HG03045 (cell line): ENCODE results near the gene EFNA3.

ENCODE experiments used
- ATAC-seq: cut with Tn5 transposase; IDR thresholded peaks from one replicate; pipeline ENCODE4 v1.9.1; 2021; ENCODE audit warnings: mild to moderate bottlenecking, moderate library complexity; ENCODE audit not compliant: unreplicated experiment

EFNA3 gene

GRCh38 chr1:155048449-155049334, 29.9 kb upstream of the EFNA3 start:
- ATAC-seq, result no peak

GRCh38 chr1:155049651-155050559, 28.7 kb upstream of the EFNA3 start:
- no peak for ATAC-seq

DNA sequence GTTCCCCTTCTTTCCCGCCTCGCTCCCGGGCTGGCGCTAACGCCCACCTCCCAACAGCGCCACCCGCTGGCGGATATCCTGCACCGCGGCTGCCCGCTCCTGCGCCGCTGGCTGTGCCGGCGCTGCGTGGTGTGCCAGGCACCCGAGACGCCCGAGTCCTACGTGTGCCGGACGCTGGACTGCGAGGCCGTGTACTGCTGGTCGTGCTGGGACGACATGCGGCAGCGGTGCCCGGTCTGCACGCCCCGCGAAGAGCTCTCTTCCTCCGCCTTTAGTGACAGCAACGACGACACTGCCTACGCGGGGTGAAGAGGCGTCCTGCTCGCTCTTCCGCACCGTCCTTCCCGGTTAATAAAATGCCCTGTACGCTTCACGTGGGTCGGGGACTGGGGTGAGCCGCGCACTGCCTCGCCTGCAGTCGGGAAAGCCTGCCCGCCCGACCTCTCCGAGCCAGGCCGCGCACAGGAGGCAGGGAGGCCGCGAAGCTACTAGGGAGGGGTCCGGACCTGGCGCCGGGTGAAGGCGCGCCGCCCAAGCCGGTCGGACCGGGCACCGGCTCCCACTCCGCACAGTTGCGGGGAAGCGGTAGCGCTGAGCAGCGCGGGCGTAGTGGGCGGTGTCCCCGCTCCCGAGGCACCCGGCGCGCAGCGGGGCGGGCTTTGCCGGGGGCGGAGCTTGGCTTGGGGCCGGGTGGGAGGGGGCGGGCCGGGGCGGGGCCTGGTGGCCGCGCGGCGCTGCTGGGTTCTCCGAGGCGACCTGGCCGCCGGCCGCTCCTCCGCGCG, 27.9 kb upstream of the EFNA3 start, which contains the start of gene ADAM15:
TSS of gene ADAM15 (plus strand) at position 757 of the 782 bp plus-strand sequence. CDS start 71 bp downstream, outside the sequence.
- peak; percentile 52 for ATAC-seq

DNA sequence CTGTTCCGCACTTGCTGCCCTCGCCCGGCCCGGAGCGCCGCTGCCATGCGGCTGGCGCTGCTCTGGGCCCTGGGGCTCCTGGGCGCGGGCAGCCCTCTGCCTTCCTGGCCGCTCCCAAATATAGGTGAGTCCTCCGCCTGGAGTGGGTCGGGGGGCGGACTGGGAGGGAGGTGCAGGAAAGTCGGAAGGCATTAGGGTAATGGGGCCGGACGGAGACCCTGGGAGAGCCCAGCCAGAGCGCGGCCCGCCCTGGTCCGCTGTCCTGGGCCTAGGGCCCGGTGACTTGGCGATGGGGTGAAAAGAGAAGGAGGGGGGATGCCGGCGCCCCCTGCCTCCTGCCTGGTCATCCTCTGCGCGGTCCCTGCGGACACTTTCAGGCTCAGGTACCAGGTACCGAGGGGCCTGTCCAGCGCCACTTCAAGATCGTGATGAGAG, 27.3 kb upstream of the EFNA3 start:
- ATAC-seq, result no peak

DNA sequence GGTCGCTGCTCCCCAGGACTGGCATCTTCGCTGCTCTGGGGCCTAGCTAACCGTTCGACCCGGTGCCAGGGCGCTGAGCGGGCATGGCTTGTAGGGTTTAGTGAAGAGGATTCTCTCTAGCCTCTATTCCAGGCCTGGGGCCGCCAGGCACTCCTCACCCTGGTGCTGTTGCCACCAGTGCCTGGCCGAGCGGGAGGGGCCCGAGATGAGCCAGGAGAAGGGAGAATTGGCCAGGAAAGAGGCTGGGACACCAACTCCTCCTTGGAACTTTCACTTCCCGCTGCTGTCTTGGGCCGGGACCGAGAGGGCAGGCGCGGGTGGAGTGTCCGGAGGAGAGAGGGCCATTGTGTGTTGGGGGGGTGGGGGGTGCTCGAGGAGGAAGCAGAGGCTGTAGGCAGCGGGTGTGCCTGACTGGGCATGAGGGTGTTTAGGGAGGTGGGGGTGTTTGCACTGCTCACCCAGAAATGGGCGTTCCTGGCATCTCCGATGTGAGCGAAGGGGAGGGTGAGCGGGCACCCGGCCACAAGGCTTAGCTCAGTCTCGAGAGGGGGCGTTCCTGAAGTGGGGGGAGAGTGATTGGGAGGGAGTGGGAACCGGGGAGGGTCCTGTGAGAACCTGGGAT, 26.7 kb upstream of the EFNA3 start:
- peak; percentile 10 for ATAC-seq

DNA sequence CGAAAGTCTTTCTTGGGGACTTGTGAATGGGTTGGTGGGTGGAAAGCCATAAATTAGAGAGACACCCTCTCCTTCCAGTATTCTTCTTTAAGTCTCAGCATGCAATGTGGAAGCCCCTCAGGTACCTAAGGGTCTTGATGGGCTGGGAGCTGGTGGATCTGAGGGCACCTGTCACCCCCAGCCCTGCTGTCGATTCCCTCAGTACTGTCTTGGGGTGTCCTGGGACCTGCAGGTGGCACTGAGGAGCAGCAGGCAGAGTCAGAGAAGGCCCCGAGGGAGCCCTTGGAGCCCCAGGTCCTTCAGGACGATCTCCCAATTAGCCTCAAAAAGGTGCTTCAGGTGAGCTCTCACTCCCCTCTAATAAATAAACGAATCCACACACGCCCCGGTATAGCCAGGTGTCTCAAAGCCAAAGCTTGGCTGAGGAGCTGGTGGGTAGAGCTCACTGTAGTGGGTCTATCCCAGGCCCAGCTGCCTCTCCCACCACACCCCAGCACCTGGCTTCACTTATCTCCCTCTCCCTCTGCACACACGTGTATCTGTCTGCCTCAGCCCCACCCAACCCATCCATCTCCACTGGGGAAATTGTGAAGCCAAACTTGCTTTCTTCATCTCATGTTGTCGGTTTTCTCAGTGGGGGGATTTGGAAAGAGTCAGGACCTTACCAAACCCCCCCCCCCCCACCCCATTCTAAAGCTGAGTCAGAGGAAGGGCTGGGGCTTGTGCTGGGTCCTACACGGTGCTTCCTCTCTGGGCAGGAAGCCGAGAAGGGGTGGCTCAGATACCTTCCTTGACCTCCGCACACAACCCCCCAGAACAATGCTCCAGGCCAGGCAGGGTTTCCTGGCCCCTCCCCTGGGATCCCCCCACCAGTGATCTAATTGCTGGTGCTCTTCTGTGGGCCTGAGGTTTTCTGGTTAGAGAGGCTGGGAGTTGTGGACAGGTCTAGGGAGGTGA, 25.9 kb upstream of the EFNA3 start:
- ATAC-seq, result no peak

GRCh38 chr1:155053531-155054105, 25.0 kb upstream of the EFNA3 start:
- ATAC-seq, result no peak

GRCh38 chr1:155057104-155057503, 21.5 kb upstream of the EFNA3 start:
- no peak for ATAC-seq

DNA sequence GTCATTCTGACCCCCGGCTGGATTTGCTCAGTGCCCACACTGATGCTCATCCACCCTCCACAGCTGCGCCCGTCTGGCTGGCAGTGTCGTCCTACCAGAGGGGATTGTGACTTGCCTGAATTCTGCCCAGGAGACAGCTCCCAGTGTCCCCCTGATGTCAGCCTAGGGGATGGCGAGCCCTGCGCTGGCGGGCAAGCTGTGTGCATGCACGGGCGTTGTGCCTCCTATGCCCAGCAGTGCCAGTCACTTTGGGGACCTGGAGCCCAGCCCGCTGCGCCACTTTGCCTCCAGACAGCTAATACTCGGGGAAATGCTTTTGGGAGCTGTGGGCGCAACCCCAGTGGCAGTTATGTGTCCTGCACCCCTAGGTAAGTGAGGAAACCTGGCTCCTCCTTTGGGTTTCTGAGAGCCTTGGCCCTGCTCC, 20.8 kb upstream of the EFNA3 start:
- ATAC-seq, result no peak

DNA sequence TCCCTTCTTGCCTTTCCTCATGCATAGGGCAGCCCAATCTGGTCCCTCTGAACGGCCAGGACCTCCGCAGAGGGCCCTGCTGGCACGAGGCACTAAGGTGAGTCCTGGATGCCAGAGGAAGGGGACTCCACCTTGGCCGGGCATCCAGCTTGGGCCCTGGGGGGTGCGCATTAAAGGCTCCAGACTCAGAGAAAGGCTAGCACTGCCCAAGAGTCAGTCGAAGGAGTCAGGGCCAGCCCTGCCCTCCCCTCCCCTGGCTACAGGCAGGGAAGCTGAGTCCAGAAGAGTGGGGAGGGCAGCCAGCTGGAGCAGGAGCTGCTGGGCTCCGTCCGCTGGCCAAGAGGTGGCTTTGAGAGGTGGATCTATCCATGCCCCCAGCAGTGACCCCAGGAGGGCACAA, 17.9 kb upstream of the EFNA3 start:
- no peak for ATAC-seq

GRCh38 chr1:155061381-155062150, 17.1 kb upstream of the EFNA3 start:
- peak; percentile 46 for ATAC-seq

- no peak for ATAC-seq
Observed at GRCh38 chr1:155062151-155062686, 16.4 kb upstream of the EFNA3 start.

GRCh38 chr1:155062702-155063411, 15.8 kb upstream of the EFNA3 start:
- no peak for ATAC-seq

DNA sequence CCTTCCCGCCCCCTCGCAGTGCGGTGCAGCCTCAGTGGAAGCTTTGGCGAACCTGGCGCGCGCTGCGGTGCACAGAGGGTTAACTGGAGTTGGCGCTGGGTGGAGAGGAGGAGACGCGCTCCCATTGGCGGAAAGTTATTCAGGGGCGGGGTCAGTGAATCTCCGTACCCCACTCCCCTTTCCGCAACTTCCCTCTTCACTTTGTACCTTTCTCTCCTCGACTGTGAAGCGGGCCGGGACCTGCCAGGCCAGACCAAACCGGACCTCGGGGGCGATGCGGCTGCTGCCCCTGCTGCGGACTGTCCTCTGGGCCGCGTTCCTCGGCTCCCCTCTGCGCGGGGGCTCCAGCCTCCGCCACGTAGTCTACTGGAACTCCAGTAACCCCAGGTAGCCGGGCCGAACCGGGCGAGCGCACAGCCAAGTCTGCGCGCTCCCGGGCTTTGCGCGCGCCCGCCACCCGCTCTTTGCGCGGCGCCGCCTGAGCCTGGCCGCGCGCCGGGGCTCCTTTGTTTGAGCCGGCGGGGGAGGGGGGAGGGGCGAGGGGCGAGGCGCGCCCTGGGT, 15.0 kb upstream of the EFNA3 start, which contains the start of gene EFNA4:
TSS of gene EFNA4 (plus strand) at position 191 of the 561 bp plus-strand sequence. CDS start at position 275, 84 bp downstream.
- peak; percentile 72 for ATAC-seq

DNA sequence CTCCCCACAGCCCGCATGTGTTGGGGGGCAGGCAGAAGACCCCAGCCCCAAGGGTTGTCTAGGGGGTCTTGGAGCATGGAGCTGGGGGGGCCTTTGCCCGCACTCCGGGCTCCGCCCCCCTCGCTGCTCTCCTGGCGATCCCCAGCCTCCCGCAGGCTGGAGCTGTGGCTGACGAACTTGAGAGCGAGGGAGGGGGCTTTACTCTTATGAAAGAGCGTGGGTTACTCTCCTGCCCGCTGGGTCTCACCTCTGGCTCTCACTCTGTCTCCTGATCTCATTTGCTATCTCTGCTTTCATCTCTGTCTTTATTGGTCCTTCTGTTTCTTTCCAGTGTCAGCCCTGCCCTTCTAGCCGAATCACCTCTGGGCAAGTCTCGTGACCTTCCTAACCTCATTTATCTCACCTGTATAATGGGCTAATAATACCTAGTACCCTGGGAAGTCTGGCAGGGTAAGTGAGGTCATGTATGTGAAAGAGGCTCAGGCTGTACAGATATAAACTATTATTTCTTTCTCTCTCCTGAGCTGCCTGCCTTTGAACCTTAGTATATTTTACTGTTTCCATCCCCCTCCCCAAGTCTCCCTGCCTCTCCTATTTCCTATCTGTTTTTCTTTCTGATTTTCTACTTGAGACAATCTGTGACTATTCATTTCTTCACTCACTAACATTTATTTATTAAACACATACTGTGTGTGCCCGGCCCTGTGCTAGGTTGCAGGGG, 14.4 kb upstream of the EFNA3 start:
- ATAC-seq, result no peak

DNA sequence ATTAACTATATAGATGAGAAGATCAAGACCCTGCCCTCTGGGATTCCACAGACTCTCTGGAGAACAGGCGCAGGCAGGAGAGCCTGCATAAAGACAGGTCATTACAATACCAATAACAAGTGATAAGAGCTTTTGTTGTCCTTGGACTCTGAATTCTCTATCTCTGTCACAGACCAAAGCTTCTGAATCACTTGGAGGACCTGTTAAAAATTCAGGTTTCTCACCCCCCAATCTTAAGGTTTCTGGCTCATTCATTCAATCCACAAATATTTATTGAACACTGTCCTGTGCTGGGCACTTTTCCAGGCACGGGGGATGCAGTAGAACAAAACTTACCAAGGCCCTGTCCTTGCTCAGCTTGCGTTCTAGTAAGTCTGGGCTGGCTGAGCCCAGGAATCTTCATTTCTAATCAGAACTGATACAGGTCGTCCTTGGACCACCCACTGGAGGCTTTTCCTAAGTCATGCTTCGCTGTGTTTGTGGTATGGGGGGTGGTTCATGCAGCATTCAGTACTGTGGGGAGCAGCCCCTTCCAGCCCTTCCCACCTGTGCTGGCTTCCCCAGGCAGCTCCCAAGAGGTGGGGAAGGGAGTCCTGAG, 13.7 kb upstream of the EFNA3 start:
- ATAC-seq, result no peak
